K562 (cell line): Measurements from ENCODE around the gene SNX10. TPM values are rescaled to one million over a fixed set of nuclear protein-coding genes. Genes with fewer than 3 reads are reported as not detected.

ENCODE experiments used
- ATAC-seq: fragments of 200-7000 bp; cut with Tn5 transposase; 3 replicates; pipeline ENCODE4 v1.9.1; 2020; ENCODE audit warnings: moderate library complexity
- BruUV-seq: library from RNA; stranded (reverse); fragments of 400-500 nt; replicated peaks from 2 replicates; lab custom pipeline; 2021; lab: Mats Ljungman, UMichigan
- CTCF ChIA-PET: fragments of 300-600 bp; formaldehyde crosslinking; extraction: SDS; loops from one replicate; lab custom pipeline; 2021; ENCODE audit warnings: low intra/inter-chr PET ratio; lab: Yijun Ruan, JAX
- POLR2A ChIA-PET: fragments of 300-600, 350-650 bp; sonication (Branson Sonifier 250); formaldehyde crosslinking; extraction: SDS; loops from one replicate; lab custom pipeline; 2021; ENCODE audit warnings: antibody characterized with exemption, inconsistent platforms; lab: Yijun Ruan, JAX
- DNase-seq, 4 experiments: peaks; one replicate each; pipeline versions ENCODE4 v3.0.0 to v3.0.0-alpha.2; 2011 to 2018; ENCODE audit warnings: low spot score in 3 of 4, mixed read lengths in 3 of 4; ENCODE audit errors: extremely low read depth in 1 of 4
- FAIRE-seq: peaks from 2 replicates; lab custom pipeline; 2011; peaks lifted over from hg19 to GRCh38; lab: Jason Lieb, UNC
- H2AFZ ChIP-seq: 2 replicates; pipeline ENCODE4 v1.6.0; 2011; ENCODE audit warnings: low read depth, low read length, control low read depth, inconsistent platforms
- H3K27ac ChIP-seq: fragments of 200-600 bp; 3 replicates; pipeline ENCODE4 v1.8.0; 2011; ENCODE audit warnings: low read depth, mild to moderate bottlenecking, control low read depth, inconsistent platforms, low read length, moderate library complexity, mixed read lengths; ENCODE audit errors: extremely low read depth
- H3K27me3 ChIP-seq, 2 experiments: fragments of 300-600 bp in 1 of 2; 2 replicates in 1 of 2; 3 replicates in 1 of 2; pipeline versions ENCODE4 v1.6.0 to v1.8.0; 2011; ENCODE audit warnings: inconsistent platforms in 2 of 2, low read length in 2 of 2, mild to moderate bottlenecking in 1 of 2, mixed read lengths in 1 of 2, moderate library complexity in 1 of 2; ENCODE audit not compliant: control insufficient read depth in 2 of 2, insufficient read depth in 2 of 2
- H3K36me3 ChIP-seq: fragments of 300-600 bp; 3 replicates; pipeline ENCODE4 v1.8.0; 2011; ENCODE audit warnings: mild to moderate bottlenecking, low read length, inconsistent platforms; ENCODE audit not compliant: control insufficient read depth, insufficient read depth
- H3K4me1 ChIP-seq, 2 experiments: fragments of 200-600 bp in 1 of 2; replicated peaks in 1 of 2; 2 replicates in 1 of 2; 3 replicates in 1 of 2; pipeline versions ENCODE4 v1.5.1 to v1.8.0; 2011; ENCODE audit warnings: inconsistent platforms in 2 of 2, low read length in 2 of 2, mild to moderate bottlenecking in 1 of 2, mixed read lengths in 1 of 2, moderate library complexity in 1 of 2; ENCODE audit not compliant: control insufficient read depth in 2 of 2, insufficient read depth in 2 of 2
- H3K4me2 ChIP-seq: 2 replicates; pipeline ENCODE4 v1.6.1; 2011; ENCODE audit warnings: low read length, control low read depth, inconsistent platforms, mixed read lengths; ENCODE audit not compliant: insufficient read depth
- H3K4me3 ChIP-seq: fragments of 200-600 bp; sonication (generic), shearing (Covaris generic); 2 replicates; pipeline ENCODE4 v1.5.1; 2016; ENCODE audit warnings: control low read depth, inconsistent platforms
- H3K79me2 ChIP-seq: fragments of 200-600 bp; 3 replicates; pipeline ENCODE4 v1.8.0; 2011; ENCODE audit warnings: low read length, inconsistent platforms; ENCODE audit not compliant: control insufficient read depth, insufficient read depth
- H3K9ac ChIP-seq, 2 experiments: 2 replicates each; pipeline versions ENCODE4 v1.6.0 to v1.6.1; 2011; ENCODE audit warnings: low read depth in 2 of 2, low read length in 2 of 2, control low read depth in 1 of 2, inconsistent platforms in 1 of 2, mild to moderate bottlenecking in 1 of 2, mixed read lengths in 1 of 2; ENCODE audit not compliant: insufficient read depth in 1 of 2
- H3K9me1 ChIP-seq: one replicate; pipeline ENCODE4 v1.6.0; 2011; ENCODE audit warnings: inconsistent platforms, mild to moderate bottlenecking, low read length, moderate library complexity; ENCODE audit not compliant: control insufficient read depth, insufficient read depth
- H3K9me3 ChIP-seq: replicated peaks from 2 replicates; pipeline ENCODE4 v1.5.1; 2011; ENCODE audit warnings: low read depth, low read length, inconsistent platforms; ENCODE audit not compliant: control insufficient read depth, insufficient read depth
- H4K20me1 ChIP-seq: replicated peaks from 2 replicates; pipeline ENCODE4 v1.6.1; 2011; ENCODE audit warnings: low read length, inconsistent platforms, mixed read lengths; ENCODE audit not compliant: control insufficient read depth, insufficient read depth
- ATF2 ChIP-seq: sonication (generic); formaldehyde crosslinking; IDR thresholded peaks from 2 replicates; pipeline ENCODE4 v1.8.1; 2022; ENCODE audit warnings: missing genetic modification reagents
- CEBPB ChIP-seq: fragments of 450-650 bp; IDR thresholded peaks from 2 replicates; pipeline ENCODE4 v1.6.1; 2016; ENCODE audit warnings: missing genetic modification characterization, missing compliant biosample characterization
- SMARCE1 ChIP-seq: fragments of 450-650 bp; IDR thresholded peaks from 2 replicates; pipeline ENCODE4 v1.7.1; 2016; ENCODE audit warnings: mild to moderate bottlenecking
- ZBTB1 ChIP-seq: sonication (generic); formaldehyde crosslinking; IDR thresholded peaks from 2 replicates; pipeline ENCODE4 v1.8.1; 2023; ENCODE audit warnings: missing genetic modification reagents, low read depth, mild to moderate bottlenecking, borderline replicate concordance
- WGBS: fragments of 100-300 bp; shearing (Covaris generic); methylation state at CpG from one replicate; pipeline ENCODE4 v1.1.6; 2016; ENCODE audit warnings: low coverage, mixed read lengths; ENCODE audit not compliant: insufficient coverage; ENCODE audit errors: missing lambda C conversion rate; 5-methylcytosine and 5-hydroxymethylcytosine counted together
- in situ Hi-C: fragments of 300-500 bp; cut with MboI; formaldehyde crosslinking; loops from 4 replicates; pipeline ENCODE4 v1.15.0; 2018; ENCODE audit warnings: inconsistent platforms, mixed read lengths
- intact Hi-C: fragments of 100-400 bp; cut with micrococcal nuclease; formaldehyde crosslinking; loops from 2 replicates; pipeline ENCODE4 v1.14.2; 2022
- polyA plus RNA-seq, 8 experiments: library from polyadenylated mRNA; depleted of rRNA in 4 of 8; stranded (reverse) in 5 of 8; unstranded in 3 of 8; fragments of >200 nt; fragmentation: Nextera tagmentation in 2 of 8; fragmentation: Illumina TruSeq in 1 of 8; extraction: Ambion mirVana in 2 of 8; extraction: Trizol in 1 of 8; gene quantifications; 2 replicates each; pipeline versions ENCODE4 v1.2.1 to v1.2.3, GENCODE V29; 2011 to 2014; ENCODE audit warnings: inconsistent platforms in 1 of 8, missing spikeins in 1 of 8
- total RNA-seq, 7 experiments: library from RNA; depleted of rRNA in 6 of 7; stranded (reverse); fragments of >200 nt in 6 of 7; fragmentation: Illumina TruSeq in 2 of 7; extraction: Trizol in 2 of 7; gene quantifications; 2 replicates each; pipeline versions ENCODE4 v1.2.1 to v1.2.3, GENCODE V29; 2011 to 2021; ENCODE audit warnings: low replicate concordance in 1 of 7
- TF ChIP-seq, protein P1 (sequence below): fragments of 450-650 bp; IDR thresholded peaks from 2 replicates; pipeline ENCODE4 v1.6.1; 2018; ENCODE audit not compliant: partially characterized antibody
- TF ChIP-seq, protein P2 (sequence below): sonication (generic); formaldehyde crosslinking; IDR thresholded peaks from 2 replicates; pipeline ENCODE4 v1.8.0; 2023; ENCODE audit warnings: mild to moderate bottlenecking, missing genetic modification reagents

The SNX10 gene
- total and polyA plus RNA-seq, 9 of the 15 experiments (the other 6 are each of a cell fraction or from before 2014, with no cell fraction given): 6.9 to 16.5 (median 11.5) TPM

DNA sequence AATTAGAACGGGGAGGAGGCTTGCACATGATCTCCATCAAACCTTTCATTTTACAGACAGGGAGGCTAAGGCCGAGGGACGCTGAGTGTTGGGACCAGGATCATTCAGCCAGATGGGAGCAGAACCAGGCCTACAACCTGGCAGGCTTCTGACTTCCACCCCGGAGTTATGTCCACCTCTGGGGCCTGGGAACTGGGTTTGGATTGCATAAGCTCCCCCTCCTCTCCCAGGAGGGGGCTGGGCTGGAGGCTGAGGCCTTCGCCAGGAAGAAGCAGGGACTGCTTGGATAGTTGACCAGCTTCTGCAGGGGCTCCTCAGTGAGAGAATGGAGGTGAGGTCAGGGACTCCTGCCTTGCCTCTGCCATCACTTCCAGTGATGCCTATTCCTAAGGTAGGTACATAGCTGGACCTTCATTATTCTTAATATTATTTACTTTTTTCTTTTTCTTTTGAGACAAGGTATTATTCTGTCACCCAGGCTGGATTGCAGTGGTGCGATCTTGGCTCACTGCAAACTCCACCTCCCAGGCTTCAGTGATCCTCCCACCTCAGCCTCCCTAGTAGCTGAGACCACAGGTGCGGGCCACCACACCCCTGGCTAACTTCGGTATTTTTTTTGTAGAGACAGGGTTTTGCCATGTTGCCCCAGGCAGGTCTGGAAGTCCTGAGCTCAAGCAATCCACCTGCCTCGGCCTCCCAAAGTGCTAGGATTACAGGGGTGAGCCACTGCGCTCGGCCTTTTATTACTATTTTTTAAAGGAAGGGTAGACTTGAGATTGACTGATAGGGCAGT is 1.3 kb downstream of the SNX10 start:
- peak overlapping the region; percentile 71 to 72 for H3K9ac ChIP-seq
- peak; percentile 11 for ATAC-seq
- TF ChIP-seq ATF2: no peak
- TF ChIP-seq ZBTB1 (CRISPR knock-in tag): 0 out of 2 replicates have a peak, but pooled peaks have one; percentile 31
- TF ChIP-seq, protein P1, sequence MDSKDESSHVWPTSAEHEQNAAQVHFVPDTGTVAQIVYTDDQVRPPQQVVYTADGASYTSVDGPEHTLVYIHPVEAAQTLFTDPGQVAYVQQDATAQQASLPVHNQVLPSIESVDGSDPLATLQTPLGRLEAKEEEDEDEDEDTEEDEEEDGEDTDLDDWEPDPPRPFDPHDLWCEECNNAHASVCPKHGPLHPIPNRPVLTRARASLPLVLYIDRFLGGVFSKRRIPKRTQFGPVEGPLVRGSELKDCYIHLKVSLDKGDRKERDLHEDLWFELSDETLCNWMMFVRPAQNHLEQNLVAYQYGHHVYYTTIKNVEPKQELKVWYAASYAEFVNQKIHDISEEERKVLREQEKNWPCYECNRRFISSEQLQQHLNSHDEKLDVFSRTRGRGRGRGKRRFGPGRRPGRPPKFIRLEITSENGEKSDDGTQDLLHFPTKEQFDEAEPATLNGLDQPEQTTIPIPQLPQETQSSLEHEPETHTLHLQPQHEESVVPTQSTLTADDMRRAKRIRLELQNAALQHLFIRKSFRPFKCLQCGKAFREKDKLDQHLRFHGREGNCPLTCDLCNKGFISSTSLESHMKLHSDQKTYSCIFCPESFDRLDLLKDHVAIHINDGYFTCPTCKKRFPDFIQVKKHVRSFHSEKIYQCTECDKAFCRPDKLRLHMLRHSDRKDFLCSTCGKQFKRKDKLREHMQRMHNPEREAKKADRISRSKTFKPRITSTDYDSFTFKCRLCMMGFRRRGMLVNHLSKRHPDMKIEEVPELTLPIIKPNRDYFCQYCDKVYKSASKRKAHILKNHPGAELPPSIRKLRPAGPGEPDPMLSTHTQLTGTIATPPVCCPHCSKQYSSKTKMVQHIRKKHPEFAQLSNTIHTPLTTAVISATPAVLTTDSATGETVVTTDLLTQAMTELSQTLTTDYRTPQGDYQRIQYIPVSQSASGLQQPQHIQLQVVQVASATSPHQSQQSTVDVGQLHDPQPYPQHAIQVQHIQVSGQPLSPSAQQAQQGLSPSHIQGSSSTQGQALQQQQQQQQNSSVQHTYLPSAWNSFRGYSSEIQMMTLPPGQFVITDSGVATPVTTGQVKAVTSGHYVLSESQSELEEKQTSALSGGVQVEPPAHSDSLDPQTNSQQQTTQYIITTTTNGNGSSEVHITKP: peak; percentile 84
- no peak for TF ChIP-seq SMARCE1
- TF ChIP-seq CEBPB: peak; percentile 72
- TF ChIP-seq, protein P2, sequence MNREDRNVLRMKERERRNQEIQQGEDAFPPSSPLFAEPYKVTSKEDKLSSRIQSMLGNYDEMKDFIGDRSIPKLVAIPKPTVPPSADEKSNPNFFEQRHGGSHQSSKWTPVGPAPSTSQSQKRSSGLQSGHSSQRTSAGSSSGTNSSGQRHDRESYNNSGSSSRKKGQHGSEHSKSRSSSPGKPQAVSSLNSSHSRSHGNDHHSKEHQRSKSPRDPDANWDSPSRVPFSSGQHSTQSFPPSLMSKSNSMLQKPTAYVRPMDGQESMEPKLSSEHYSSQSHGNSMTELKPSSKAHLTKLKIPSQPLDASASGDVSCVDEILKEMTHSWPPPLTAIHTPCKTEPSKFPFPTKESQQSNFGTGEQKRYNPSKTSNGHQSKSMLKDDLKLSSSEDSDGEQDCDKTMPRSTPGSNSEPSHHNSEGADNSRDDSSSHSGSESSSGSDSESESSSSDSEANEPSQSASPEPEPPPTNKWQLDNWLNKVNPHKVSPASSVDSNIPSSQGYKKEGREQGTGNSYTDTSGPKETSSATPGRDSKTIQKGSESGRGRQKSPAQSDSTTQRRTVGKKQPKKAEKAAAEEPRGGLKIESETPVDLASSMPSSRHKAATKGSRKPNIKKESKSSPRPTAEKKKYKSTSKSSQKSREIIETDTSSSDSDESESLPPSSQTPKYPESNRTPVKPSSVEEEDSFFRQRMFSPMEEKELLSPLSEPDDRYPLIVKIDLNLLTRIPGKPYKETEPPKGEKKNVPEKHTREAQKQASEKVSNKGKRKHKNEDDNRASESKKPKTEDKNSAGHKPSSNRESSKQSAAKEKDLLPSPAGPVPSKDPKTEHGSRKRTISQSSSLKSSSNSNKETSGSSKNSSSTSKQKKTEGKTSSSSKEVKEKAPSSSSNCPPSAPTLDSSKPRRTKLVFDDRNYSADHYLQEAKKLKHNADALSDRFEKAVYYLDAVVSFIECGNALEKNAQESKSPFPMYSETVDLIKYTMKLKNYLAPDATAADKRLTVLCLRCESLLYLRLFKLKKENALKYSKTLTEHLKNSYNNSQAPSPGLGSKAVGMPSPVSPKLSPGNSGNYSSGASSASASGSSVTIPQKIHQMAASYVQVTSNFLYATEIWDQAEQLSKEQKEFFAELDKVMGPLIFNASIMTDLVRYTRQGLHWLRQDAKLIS (CRISPR knock-in tag): 0 out of 2 replicates have a peak, but pooled peaks have one; percentile 44
- TF ChIP-seq, all 486 proteins: peak for 4
- H3K27ac ChIP-seq: no peak overlapping the region
- BruUV-seq: TSS peak; percentile 53
- no peaks in the 10 kb centered on the region for H3K27me3 ChIP-seq
- ChIA-PET POLR2A (interaction anchor here (0.6 to 1.1 kb wide), 7 partner anchors 8 to 195 kb away, joined by 3 to 4 read pairs (median 4); no protein-coding TSS in a partner anchor), CTCF (interaction anchor here (2.5 kb wide), 1 partner anchor 73 kb away, joined by 10 read pairs; no protein-coding TSS in a partner anchor)
- H2AFZ ChIP-seq: peak overlapping the region; percentile 95
- H3K4me1 ChIP-seq: peaks cover 11 to 19% of the 10 kb centered on the region in 2 experiments
- FAIRE-seq (no peak), DNase-seq (peak in 1 of 4 experiments; percentile 16)
- H3K4me2 ChIP-seq: peak overlapping the region; percentile 84
- 66% methylated on average over 11 of the region's 11 CpGs for WGBS
- no peaks in the 10 kb centered on the region for H3K9me3 ChIP-seq
- intact Hi-C loops: loop anchor here (5.0 kb wide), 3 partner anchors 54 to 869 kb away; no protein-coding TSS in a partner anchor
- H3K9me1 ChIP-seq: no peaks in the 10 kb centered on the region
- in situ Hi-C loops: loop anchor here (5.0 kb wide), 1 partner anchor 201 kb away; no protein-coding TSS in a partner anchor
- no peaks in the 10 kb centered on the region for H4K20me1 ChIP-seq
- H3K36me3 ChIP-seq: 0 out of 3 replicates have a peak, but pooled peaks cover 2% of the 10 kb centered on the region
- peak overlapping the region; percentile 85 for H3K4me3 ChIP-seq
- no peaks in the 10 kb centered on the region; the same call in 2 of the 3 replicates for H3K79me2 ChIP-seq
